Stimulated activated CD8-positive, alpha-beta memory T cell treated with anti-CD3 and anti-CD28 coated beads, Interleukin-15, amount 100 ng/mL, for 4 hours (primary cell): ENCODE measurements around the gene TAF7.
"Not testable (repeated sequence)": the region's sequence is repeated elsewhere in the genome, so short reads cannot be mapped to it uniquely, and the experiment has no call there.

Experiments
- DNase-seq, 2 donors: peaks; one replicate each; pipeline ENCODE4 v3.0.0-alpha.2; 2020; ENCODE audit warnings: low read depth in 2 of 2

The TAF7 gene, protein sequence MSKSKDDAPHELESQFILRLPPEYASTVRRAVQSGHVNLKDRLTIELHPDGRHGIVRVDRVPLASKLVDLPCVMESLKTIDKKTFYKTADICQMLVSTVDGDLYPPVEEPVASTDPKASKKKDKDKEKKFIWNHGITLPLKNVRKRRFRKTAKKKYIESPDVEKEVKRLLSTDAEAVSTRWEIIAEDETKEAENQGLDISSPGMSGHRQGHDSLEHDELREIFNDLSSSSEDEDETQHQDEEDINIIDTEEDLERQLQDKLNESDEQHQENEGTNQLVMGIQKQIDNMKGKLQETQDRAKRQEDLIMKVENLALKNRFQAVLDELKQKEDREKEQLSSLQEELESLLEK

DNA sequence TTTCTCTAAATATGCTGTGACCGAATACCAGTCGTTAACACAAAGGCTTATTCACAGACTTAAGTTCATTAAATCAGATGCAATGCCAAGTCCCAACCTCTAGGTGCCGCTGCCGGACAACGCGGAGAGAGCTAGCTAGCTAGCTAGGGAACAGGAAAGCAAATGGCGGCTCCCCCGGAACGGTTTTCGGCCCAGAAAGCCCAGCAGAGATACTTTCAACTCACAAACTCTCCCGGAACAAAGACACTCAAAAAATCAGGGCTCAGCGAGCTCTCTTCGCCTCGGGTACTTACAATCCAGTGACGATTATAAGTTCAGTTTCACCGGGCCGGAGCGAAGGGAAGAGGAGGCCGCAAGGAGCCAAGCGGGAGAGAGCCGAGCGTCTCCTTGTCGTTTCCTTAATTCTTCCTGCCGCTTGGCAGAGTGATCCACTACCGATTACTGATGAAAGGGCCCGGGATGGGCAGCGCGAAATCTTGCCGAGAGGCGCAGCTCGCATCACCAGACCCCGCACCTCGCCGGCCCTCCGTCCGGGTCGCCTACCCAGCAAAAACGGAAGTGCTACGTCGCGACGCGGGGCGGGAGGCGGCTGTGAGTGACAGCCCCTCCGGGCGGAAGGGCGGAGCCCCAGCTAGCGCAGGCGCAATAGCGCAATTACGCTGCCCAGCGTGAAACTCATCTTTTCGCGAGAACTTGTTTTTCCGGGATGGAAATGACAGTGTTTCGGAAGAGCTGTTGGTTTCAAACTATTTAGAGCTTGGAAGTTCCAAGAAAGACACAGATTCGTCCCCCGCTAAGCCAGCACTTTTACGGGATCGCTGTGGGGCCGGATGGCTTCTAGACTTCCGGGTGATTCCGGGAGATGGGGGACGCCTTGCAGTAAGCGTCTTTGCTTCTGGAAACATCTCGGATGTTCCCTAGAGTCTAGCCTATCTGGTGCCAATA lies at the start of gene TAF7:
TSS of gene TAF7 (minus strand) at position 560 of the 945 bp plus-strand sequence. CDS start 740 bp downstream, outside the sequence.
- peak; percentile 85 to 86 for DNase-seq

DNA sequence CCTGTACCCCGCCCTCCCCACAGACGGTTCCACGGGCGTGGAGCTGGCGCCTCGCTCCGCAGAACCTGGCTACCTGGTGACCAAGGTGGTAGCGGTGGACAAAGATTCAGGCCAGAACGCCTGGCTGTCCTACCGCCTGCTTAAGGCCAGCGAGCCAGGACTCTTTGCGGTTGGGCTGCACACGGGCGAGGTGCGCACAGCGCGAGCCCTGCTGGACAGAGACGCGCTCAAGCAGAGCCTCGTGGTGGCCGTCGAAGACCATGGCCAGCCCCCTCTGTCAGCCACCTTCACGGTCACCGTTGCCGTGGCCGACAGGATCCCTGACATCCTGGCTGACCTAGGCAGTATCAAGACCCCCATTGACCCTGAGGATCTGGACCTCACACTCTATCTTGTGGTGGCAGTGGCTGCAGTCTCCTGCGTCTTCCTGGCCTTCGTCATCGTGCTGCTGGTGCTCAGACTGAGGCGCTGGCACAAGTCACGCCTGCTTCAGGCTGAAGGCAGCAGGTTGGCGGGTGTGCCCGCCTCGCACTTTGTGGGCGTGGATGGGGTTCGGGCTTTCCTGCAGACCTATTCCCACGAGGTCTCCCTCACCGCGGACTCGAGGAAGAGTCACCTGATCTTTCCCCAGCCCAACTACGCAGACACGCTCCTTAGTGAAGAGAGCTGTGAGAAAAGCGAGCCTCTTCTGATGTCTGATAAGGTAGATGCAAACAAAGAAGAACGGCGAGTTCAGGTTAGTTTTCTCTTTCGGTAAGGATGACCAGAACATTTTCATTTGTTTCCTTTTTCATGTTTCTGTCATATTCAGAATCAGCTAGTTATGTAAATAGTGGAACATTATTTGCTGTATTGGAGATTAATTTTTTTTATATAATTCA lies 45.7 kb upstream of the TAF7 start:
- DNase-seq = no peak

GRCh38 chr5:141363952-141364660 lies 43.5 kb upstream of the TAF7 start, which contains the start of gene PCDHGA5:
Gene PCDHGA5, plus strand, starts transcription at chr5:141364162. Its CDS starts 169 bp downstream, at chr5:141364331.
- DNase-seq = no peak

DNA sequence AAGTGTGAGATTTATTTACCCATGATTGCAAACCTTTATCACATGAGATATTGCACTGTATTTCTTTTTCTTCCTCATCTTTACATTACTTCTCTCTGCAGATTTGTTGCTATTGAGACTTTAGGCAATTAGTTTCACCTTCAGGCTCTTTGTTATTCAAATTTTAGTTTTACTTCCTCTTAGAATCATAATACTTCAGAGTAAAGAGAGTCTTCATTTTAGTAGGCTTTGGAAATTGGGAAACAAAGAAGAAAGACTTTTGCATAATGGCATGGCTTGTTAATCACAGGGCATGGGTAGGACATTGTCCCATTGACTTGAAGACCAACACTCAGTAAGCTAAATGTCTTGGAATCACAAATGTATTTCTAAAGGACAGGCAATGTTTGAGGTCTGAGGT lies 42.1 kb upstream of the TAF7 start:
- DNase-seq = no peak

DNA sequence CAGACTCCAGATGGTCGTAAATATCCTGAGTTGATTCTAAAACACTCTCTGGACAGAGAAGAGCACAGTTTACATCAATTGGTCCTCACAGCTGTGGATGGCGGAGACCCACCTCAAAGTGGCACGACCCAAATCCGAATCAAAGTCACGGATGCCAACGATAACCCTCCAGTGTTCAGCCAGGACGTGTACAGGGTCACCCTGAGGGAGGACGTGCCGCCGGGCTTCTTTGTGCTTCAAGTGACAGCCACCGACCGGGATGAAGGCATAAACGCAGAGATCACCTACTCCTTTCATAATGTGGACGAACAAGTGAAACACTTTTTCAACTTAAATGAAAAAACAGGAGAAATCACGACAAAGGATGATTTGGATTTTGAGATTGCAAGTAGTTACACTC lies 40.1 kb upstream of the TAF7 start:
- no peak for DNase-seq

DNA sequence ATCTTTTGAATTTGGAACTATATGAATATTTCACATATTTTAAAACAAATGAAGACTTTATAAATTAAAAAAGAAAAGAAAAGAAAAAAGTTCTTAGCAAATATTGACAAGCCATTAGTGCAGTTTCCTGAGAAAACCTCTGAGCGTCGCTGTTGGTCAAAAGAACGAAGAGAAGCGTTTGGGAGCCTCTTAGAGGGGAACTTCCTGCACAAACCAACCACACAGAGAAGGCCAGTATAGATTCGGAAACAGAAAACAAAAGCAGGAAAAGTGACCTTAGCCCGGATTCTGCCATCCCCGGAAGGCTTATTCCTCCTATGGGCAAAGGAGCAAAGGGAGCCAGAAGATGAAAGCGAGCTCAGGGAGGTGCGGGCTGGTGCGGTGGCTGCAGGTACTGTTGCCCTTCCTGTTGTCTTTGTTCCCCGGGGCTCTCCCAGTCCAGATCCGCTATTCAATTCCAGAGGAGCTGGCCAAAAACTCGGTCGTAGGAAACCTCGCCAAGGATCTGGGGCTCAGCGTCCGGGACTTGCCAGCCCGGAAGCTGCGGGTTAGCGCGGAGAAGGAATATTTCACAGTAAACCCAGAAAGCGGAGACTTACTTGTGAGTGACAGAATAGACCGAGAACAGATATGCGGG lies 39.3 kb upstream of the TAF7 start, which contains the start of gene PCDHGB2:
TSS of gene PCDHGB2 (plus strand) at position 205 of the 637 bp plus-strand sequence. CDS start at position 347, 142 bp downstream.
- DNase-seq = no peak

- DNase-seq = no peak
Measured at GRCh38 chr5:141356950-141357349, 36.4 kb upstream of the TAF7 start.

GRCh38 chr5:141356133-141356532 lies 35.5 kb upstream of the TAF7 start:
- DNase-seq = no peak

- no peak for DNase-seq
Measured at GRCh38 chr5:141355641-141356040, 35.1 kb upstream of the TAF7 start.

- no peak for DNase-seq
Measured at GRCh38 chr5:141354900-141355469, 34.4 kb upstream of the TAF7 start, which contains the start of gene PCDHGA4. Gene PCDHGA4, plus strand, starts transcription at chr5:141355021. Its CDS starts 87 bp downstream, at chr5:141355108.

- DNase-seq = no peak
Measured at GRCh38 chr5:141351591-141351990, 31.0 kb upstream of the TAF7 start.

DNA sequence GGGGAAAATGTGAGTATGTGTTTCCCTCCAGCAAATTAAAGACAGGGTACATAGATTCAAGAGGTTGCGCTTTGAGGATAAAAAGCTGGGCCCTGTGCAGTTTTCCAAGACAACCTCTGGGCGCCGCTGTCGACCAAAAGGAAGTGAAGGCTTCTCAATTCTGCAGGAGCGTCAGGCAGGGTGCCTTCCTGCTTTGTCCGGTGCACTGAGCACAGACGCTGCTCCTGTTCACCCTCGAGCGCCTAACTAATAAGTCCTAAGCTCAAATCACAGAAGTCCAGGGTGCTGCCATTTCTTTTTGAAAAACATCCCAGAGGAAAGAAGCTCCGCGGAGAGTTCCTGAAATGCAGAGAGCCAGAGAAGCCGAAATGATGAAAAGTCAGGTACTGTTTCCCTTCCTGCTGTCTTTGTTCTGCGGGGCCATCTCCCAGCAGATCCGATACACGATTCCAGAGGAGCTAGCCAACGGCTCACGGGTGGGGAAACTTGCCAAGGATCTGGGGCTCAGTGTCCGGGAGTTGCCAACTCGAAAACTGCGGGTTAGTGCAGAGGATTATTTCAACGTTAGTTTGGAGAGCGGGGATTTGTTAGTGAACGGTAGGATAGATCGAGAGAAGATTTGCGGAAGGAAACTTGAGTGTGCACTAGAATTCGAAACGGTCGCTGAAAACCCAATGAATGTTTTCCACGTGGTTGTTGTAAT lies 29.5 kb upstream of the TAF7 start, which contains the start of gene PCDHGB1:
TSS of gene PCDHGB1 (plus strand) at position 183 of the 703 bp plus-strand sequence. CDS start at position 345, 162 bp downstream.
- DNase-seq = no peak

DNA sequence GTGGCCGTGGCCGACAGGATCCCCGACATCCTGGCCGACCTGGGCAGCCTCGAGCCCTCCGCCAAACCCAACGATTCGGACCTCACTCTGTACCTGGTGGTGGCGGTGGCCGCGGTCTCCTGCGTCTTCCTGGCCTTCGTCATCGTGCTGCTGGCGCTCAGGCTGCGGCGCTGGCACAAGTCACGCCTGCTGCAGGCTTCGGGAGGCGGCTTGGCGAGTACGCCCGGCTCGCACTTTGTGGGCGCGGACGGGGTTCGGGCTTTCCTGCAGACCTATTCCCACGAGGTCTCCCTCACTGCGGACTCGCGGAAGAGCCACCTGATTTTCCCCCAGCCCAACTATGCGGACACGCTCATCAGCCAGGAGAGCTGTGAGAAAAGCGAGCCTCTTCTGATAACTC lies 25.4 kb upstream of the TAF7 start:
- DNase-seq = not testable (repeated sequence)

- no peak for DNase-seq
Measured at GRCh38 chr5:141345327-141345726, 24.7 kb upstream of the TAF7 start.

DNA sequence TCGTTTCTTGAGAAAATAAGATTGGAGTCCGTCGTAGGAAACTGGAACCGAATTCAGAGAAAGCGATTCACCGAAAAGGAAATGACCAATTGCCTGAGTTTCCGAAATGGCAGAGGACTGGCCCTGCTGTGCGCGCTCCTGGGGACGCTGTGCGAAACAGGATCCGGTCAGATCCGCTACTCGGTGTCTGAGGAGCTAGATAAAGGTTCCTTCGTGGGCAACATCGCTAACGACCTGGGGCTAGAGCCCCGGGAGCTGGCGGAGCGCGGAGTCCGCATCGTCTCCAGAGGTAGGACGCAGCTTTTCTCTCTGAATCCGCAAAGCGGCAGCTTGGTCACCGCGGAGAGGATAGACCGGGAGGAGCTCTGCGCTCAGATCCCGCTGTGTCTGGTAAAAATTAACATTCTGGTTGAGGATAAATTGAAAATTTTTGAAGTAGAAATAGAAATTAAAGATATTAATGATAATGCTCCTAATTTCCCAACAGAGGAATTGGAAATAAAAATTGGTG lies 23.4 kb upstream of the TAF7 start:
- no peak for DNase-seq

GRCh38 chr5:141343242-141343952 lies 22.8 kb upstream of the TAF7 start, which contains the start of gene PCDHGA3:
Gene PCDHGA3, plus strand, starts transcription at chr5:141343829. Its CDS starts 205 bp downstream, at chr5:141344034.
- no peak for DNase-seq

DNA sequence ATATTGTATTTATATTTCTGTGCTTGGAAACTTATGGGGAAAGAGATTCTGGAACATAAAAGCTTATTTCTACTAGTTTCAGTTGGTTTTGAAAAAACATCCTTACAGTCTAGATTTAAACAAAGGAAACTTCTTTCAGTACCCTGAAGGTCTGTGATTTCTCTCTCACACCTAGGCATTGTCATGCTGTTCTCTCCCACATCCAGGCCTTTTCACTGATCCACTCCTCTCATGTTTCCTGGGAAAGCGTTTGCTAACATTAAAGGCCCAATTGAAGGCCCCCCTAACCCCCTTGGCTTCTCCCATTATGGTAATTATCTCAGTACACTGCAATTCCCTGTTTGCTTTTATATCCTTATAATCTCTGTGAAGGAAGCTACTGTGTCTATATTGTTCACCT lies 22.2 kb upstream of the TAF7 start:
- no peak for DNase-seq

DNA sequence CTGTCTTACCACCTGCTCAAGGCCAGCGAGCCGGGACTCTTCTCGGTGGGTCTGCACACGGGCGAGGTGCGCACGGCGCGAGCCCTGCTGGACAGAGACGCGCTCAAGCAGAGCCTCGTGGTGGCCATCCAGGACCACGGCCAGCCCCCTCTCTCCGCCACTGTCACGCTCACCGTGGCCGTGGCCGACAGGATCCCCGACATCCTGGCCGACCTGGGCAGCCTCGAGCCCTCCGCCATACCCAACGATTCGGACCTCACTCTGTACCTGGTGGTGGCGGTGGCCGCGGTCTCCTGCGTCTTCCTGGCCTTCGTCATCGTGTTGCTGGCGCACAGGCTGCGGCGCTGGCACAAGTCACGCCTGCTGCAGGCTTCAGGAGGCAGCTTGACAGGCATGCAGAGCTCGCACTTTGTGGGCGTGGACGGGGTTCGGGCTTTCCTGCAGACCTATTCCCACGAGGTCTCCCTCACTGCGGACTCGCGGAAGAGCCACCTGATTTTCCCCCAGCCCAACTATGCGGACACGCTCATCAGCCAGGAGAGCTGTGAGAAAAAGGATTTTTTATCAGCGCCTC lies 20.3 kb upstream of the TAF7 start:
- not testable (repeated sequence) for DNase-seq
